Uterus (tissue), 4 donors: ENCODE data around the gene ST6GALNAC2. TPM values are rescaled to one million over a fixed set of nuclear protein-coding genes. Genes with fewer than 3 reads are reported as not detected.
"Not testable (repeated sequence)": the region's sequence is repeated elsewhere in the genome, so short reads cannot be mapped to it uniquely, and the experiment has no call there.

Experiments used
- DNase-seq, 2 donors: peaks; one replicate each; pipeline ENCODE4 v3.0.0-alpha.2; 2019 to 2020
- H3K27ac ChIP-seq, 2 donors: fragments of 200-600 bp; sonication (generic); 1 replicate in 1 of 2; 2 replicates in 1 of 2; pipeline ENCODE4 v1.5.1; 2016 to 2018
- H3K27me3 ChIP-seq, 2 donors: fragments of 200-600 bp; sonication (generic); one replicate each; pipeline ENCODE4 v1.5.1; 2018 to 2019; ENCODE audit warnings: control low read depth in 1 of 2
- H3K36me3 ChIP-seq, 2 donors: fragments of 200-600 bp; sonication (generic); one replicate each; pipeline ENCODE4 v1.5.1; 2019; ENCODE audit warnings: control low read depth in 1 of 2
- H3K4me1 ChIP-seq, 2 donors: fragments of 200-600 bp; sonication (generic); one replicate each; pipeline ENCODE4 v1.5.1; 2018 to 2019; ENCODE audit warnings: control low read depth in 1 of 2
- H3K4me3 ChIP-seq, 2 donors: fragments of 200-600 bp; sonication (generic); 1 replicate in 1 of 2; 2 replicates in 1 of 2; pipeline ENCODE4 v1.5.1; 2018 to 2019; ENCODE audit warnings: mild to moderate bottlenecking in 1 of 2
- H3K9me3 ChIP-seq, 2 donors: fragments of 200-600 bp; sonication (generic); one replicate each; pipeline ENCODE4 v1.5.1; 2019; ENCODE audit warnings: control low read depth in 1 of 2
- POLR2A ChIP-seq, 2 donors: fragments of 450-650 bp; IDR thresholded peaks; one replicate each; pipeline ENCODE4 v1.6.1; 2016; ENCODE audit warnings: antibody characterized with exemption in 2 of 2, mild to moderate bottlenecking in 1 of 2, moderate library complexity in 1 of 2
- intact Hi-C: fragments of 100-400 bp; cut with DNase I; formaldehyde crosslinking; loops from one replicate; pipeline ENCODE4 v1.15.1; 2023; ENCODE audit warnings: low total_unique reads
- total RNA-seq, 4 donors: library from RNA; depleted of rRNA in 3 of 4; stranded (reverse); fragments of >200 nt in 3 of 4; gene quantifications; one replicate each; pipeline versions ENCODE4 v1.1.0 to v1.2.4, GENCODE V29; 2014 to 2023
- TF ChIP-seq, protein P1 (sequence below), 4 experiments: fragments of 200-600 bp in 2 of 4; fragments of 450-650 bp in 2 of 4; sonication (generic) in 2 of 4; IDR thresholded peaks; one replicate each; pipeline ENCODE4 v1.5.1; 2016 to 2019; ENCODE audit warnings: antibody characterized with exemption in 4 of 4, mild to moderate bottlenecking in 2 of 4, moderate library complexity in 1 of 4
- donor health status: DM: yes; HTN: yes; CAD: no.

The ST6GALNAC2 gene
- total RNA-seq, 4 donors from 2014 or later: 0.59 to 9.5 (median 5.3) TPM; not detected in 1

DNA sequence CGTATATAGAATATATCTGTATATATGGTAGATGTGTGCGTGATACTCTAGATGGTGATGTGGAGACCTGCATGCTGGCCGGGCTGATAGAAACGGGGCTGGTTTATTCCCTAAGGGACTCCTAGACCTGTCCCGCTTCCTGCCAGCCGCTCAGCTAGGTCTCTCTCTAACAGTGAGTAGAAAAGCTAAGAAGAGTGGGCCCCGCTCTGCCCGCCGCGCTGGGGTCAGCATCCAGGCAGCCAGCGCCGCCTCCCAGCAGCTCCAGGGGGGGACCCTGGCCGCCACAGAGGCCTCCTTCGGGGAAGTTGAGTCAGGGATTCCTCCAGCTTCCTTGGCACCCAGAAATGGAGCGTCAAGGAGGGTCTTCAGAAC is 57.5 kb downstream of the ST6GALNAC2 start:
- Histone ChIP-seq H3K27me3 (no peaks in the 10 kb centered on the region), H3K4me3 (no peak overlapping the region), H3K36me3 (no peaks in the 10 kb centered on the region), H3K27ac (peak overlapping the region; percentile 94 to 95), H3K9me3 (no peaks in the 10 kb centered on the region), H3K4me1 (peaks cover 0 to 16% of the 10 kb centered on the region in 2 donors)
- intact Hi-C loops: no loop called here
- DNase-seq: peak in 1 of 2 donors; percentile 54
- no peak for TF ChIP-seq POLR2A (IDR thresholded peaks at IDR 0.05)
- TF ChIP-seq, protein P1, sequence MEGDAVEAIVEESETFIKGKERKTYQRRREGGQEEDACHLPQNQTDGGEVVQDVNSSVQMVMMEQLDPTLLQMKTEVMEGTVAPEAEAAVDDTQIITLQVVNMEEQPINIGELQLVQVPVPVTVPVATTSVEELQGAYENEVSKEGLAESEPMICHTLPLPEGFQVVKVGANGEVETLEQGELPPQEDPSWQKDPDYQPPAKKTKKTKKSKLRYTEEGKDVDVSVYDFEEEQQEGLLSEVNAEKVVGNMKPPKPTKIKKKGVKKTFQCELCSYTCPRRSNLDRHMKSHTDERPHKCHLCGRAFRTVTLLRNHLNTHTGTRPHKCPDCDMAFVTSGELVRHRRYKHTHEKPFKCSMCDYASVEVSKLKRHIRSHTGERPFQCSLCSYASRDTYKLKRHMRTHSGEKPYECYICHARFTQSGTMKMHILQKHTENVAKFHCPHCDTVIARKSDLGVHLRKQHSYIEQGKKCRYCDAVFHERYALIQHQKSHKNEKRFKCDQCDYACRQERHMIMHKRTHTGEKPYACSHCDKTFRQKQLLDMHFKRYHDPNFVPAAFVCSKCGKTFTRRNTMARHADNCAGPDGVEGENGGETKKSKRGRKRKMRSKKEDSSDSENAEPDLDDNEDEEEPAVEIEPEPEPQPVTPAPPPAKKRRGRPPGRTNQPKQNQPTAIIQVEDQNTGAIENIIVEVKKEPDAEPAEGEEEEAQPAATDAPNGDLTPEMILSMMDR (IDR thresholded peaks at IDR 0.05): no peak

GRCh38 chr17:76527430-76528111 is 58.1 kb downstream of the ST6GALNAC2 start:
- Histone ChIP-seq H3K27me3 (no peaks in the 10 kb centered on the region), H3K9me3 (no peaks in the 10 kb centered on the region), H3K4me3 (peak overlapping the region in 1 of 2 donors; percentile 2), H3K4me1 (peaks cover 0 to 16% of the 10 kb centered on the region in 2 donors), H3K36me3 (no peaks in the 10 kb centered on the region), H3K27ac (peak overlapping the region; percentile 94 to 95)
- DNase-seq: peak; percentile 81 to 86
- intact Hi-C loops: no loop called here
- TF ChIP-seq POLR2A (IDR thresholded peaks at IDR 0.05): peak; percentile 49 to 66
- TF ChIP-seq, protein P1 (IDR thresholded peaks at IDR 0.05): peak in 3 of 4 experiments; percentile 16 to 70 (median 41)

DNA sequence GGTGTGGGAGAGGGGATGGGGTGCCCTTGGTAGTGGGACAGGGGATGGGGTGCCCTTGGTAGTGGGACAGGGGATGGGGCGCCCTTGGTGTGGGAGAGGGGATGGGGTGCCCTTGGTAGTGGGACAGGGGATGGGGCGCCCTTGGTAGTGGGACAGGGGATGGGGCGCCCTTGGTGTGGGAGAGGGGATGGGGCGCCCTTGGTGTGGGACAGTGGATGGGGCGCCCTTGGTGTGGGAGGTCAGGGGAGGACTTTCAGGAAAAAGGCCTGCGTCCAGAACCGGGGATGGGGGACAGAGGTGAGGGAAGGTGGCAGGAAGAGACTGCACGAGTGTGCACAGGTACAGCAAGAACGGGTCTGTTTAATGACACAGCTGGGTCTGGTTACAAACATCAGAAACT is 58.6 kb downstream of the ST6GALNAC2 start:
- DNase-seq, intact Hi-C loops, H3K27me3 ChIP-seq, H3K36me3 ChIP-seq, H3K4me3 ChIP-seq, H3K9me3 ChIP-seq: not testable (repeated sequence)
- peak overlapping the region; percentile 94 to 95 for H3K27ac ChIP-seq
- H3K4me1 ChIP-seq: peaks cover 0 to 16% of the 10 kb centered on the region in 2 donors

DNA sequence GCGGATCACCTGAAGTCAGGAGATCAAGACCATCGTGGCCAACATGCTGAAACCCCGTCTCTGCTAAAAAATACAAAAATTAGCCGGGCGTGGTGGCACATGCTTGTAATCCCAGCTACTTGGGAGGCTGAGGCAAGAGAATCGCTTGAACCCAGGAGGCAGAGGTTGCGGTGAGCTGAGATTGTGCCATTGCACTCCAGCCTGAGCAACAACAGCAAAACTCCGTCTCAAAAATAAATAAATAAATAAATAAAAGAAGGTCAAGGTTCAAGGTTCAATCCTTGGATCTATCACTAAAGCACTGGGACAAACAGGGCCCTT is 60.2 kb downstream of the ST6GALNAC2 start:
- H3K4me3 ChIP-seq, H3K9me3 ChIP-seq, H3K27me3 ChIP-seq, DNase-seq, H3K36me3 ChIP-seq, intact Hi-C loops: not testable (repeated sequence)
- peaks cover 0 to 14% of the 10 kb centered on the region in 2 donors for H3K4me1 ChIP-seq
- H3K27ac ChIP-seq: peak overlapping the region in 1 of 2 donors; percentile 68

DNA sequence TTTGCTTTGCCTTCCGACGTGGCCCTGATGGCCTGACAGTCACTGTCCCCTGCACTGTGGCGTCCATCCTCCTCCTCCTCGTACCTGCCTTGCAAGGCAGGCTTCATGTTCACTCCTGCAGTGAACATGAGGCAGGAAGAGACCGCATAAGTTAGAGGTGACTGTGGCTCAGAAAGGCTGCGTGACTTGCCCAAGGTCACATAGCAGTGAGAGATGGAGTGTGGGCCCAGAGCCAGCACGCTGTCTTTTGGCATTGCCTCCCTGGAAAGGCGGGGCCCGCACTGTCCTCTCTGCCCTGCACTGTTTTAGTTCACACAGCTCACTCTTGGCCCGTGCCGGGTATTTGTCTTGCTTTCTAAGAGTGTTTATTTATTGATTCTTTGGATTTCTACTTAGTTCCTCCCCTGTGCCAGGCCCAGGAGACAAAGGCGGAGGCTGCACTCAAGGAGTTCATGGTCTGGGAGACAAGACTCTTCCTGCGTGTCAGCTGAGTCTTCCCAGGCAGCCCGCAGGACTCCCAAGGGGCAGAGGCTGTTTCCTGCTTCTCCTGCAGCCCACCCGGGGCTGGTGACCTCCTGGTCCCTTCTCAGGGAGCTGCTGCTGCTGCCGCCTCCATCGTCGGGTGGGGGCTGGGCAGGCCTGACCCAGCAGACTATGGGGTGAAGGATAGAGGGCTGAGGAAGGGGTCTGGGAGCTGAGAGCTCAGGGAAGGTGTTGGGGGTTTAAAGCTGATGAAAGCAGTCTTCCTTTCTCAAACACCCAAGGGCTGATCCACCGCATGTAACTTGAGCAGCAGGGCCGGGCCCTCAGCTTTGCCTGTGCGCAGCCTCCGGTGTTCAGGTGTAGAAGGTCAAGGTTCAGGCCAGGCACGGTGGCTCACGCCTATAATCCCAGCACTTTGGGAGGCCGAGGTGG is 60.8 kb downstream of the ST6GALNAC2 start:
- Histone ChIP-seq H3K27me3 (no peaks in the 10 kb centered on the region), H3K4me1 (peaks cover 0 to 7% of the 10 kb centered on the region in 2 donors), H3K36me3 (no peaks in the 10 kb centered on the region), H3K4me3 (no peak overlapping the region), H3K27ac (peak overlapping the region; percentile 15 to 68), H3K9me3 (no peaks in the 10 kb centered on the region)
- intact Hi-C loops: no loop called here
- DNase-seq: no peak
- TF ChIP-seq, protein P1 (IDR thresholded peaks at IDR 0.05): no peak
- no peak for TF ChIP-seq POLR2A (IDR thresholded peaks at IDR 0.05)
